ENCODE data around the gene KLHL41. TPM values are rescaled to one million over a fixed set of nuclear protein-coding genes. Genes with fewer than 3 reads are reported as not detected.
A peak's percentile ranks its signal among the peaks of the same experiment; 100 is the strongest.

KLHL41 gene
- total RNA-seq, 4 donors from 2014 or later, result 0.99 to 2.9 (median 1.9) TPM

DNA sequence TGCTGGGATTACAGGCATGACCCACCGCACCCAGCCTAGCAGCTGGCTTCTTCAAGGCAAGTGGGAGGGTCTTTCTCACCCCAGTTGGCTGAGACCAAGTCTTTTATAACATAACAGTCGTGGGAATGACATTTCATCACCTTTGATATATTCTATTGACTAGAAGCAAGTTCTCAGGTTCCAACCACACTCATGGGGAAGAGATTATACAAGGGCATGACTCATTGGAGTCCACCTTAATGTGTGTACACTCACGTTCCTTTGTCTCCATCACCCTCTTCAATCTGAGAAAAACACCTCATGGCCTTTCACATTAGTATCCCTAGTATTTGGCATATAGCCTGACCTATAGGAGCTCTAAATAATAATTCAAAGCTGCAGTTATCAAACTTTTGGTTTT lies 33.0 kb upstream of the KLHL41 start:
- Histone ChIP-seq H3K4me1 (peaks cover 0 to 25% (median 16%) of the 10 kb centered on the region in 4 donors), H3K27ac (replicated peaks in 1 of 4) (no peak overlapping the region), H3K9me3 (no peaks in the 10 kb centered on the region), H3K36me3 (no peaks in the 10 kb centered on the region), H3K4me3 (no peak overlapping the region), H3K27me3 (no peaks in the 10 kb centered on the region)
- no peak for DNase-seq (ENCODE audit: extremely low spot score)
- intact Hi-C loops (cut with DNase I), result no loop called here
- 82% methylated on average over 2 of the region's 3 CpGs for WGBS
- no peak for TF ChIP-seq EP300 (IDR thresholded peaks at IDR 0.05)
- TF ChIP-seq, protein P1, sequence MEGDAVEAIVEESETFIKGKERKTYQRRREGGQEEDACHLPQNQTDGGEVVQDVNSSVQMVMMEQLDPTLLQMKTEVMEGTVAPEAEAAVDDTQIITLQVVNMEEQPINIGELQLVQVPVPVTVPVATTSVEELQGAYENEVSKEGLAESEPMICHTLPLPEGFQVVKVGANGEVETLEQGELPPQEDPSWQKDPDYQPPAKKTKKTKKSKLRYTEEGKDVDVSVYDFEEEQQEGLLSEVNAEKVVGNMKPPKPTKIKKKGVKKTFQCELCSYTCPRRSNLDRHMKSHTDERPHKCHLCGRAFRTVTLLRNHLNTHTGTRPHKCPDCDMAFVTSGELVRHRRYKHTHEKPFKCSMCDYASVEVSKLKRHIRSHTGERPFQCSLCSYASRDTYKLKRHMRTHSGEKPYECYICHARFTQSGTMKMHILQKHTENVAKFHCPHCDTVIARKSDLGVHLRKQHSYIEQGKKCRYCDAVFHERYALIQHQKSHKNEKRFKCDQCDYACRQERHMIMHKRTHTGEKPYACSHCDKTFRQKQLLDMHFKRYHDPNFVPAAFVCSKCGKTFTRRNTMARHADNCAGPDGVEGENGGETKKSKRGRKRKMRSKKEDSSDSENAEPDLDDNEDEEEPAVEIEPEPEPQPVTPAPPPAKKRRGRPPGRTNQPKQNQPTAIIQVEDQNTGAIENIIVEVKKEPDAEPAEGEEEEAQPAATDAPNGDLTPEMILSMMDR (IDR thresholded peaks at IDR 0.05), result no peak
- no peak for TF ChIP-seq POLR2AphosphoS5 (IDR thresholded peaks at IDR 0.05)
- no peak for TF ChIP-seq POLR2A (IDR thresholded peaks at IDR 0.05; ENCODE audit: low read depth)

DNA sequence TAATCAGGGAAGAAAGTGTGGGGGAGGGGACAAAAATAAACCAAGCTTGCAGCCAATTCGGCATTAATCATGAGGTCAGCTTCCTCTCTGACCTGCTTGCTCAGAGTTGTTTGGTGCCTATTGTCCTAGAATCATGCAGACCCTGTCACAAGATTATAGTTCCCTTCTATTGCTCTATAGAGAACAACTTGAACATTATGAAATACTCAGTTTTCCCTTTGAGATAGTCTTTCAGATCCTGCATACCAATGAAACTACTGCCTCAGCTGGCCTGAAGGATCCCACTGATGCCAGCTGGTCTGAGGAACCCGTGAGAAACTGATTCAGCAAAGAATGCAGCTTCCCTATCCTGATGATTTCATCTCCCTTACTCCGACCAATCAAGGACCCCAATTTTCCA lies 31.2 kb upstream of the KLHL41 start:
- peak overlapping the region in 3 of 4 donors; percentile 78 to 85 (median 82) for H3K27ac ChIP-seq (replicated peaks in 1 of 4)
- no peaks in the 10 kb centered on the region for H3K9me3 ChIP-seq
- DNase-seq (ENCODE audit: extremely low spot score), result no peak
- H3K4me3 ChIP-seq, result peak overlapping the region in 2 of 4 donors; percentile 67 to 81
- intact Hi-C loops (cut with DNase I), result no loop called here
- peaks cover 0 to 29% (median 16%) of the 10 kb centered on the region in 4 donors for H3K4me1 ChIP-seq
- peaks cover 0 to 14% (median 9%) of the 10 kb centered on the region in 4 donors for H3K36me3 ChIP-seq
- TF ChIP-seq POLR2AphosphoS5 (IDR thresholded peaks at IDR 0.05) (no peak), EP300 (IDR thresholded peaks at IDR 0.05) (no peak), POLR2A (IDR thresholded peaks at IDR 0.05; ENCODE audit: low read depth) (no peak)
- TF ChIP-seq, protein P1 (IDR thresholded peaks at IDR 0.05), result no peak
- no peaks in the 10 kb centered on the region for H3K27me3 ChIP-seq
- 64% methylated on average over 3 of the region's 3 CpGs for WGBS

DNA sequence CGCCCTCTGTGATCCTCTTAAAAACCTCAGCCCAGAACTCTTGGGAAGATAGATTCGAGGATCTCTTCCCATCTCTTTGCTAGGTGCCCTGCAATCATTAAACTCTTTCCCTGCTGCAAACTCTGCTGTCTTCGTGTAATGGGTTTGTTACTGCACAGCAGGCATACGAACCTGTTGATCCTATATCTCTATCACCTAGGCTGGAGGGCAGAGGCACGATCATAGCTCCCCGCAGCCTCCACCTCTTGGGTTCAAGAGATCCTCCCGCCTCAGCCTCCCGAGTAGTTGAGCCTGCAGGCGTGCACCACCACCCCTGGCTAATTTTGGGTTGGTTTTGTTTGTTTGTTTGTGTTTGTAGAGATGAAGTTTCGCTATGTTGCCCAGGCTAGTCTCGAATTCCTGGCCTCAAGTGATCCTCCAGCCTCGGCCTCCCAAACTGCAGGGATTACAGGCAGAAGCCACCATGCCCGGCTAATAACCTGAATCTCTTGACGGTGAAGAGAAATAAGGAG lies 30.7 kb upstream of the KLHL41 start:
- TF ChIP-seq, protein P1 (IDR thresholded peaks at IDR 0.05), result no peak
- no peak for TF ChIP-seq EP300 (IDR thresholded peaks at IDR 0.05)
- TF ChIP-seq POLR2AphosphoS5 (IDR thresholded peaks at IDR 0.05), result no peak
- TF ChIP-seq POLR2A (IDR thresholded peaks at IDR 0.05; ENCODE audit: low read depth), result no peak
- H3K36me3 ChIP-seq, result peaks cover 0 to 19% (median 13%) of the 10 kb centered on the region in 4 donors
- peaks cover 0 to 29% (median 16%) of the 10 kb centered on the region in 4 donors for H3K4me1 ChIP-seq
- peak overlapping the region; percentile 67 to 81 (median 74) for H3K4me3 ChIP-seq
- intact Hi-C loops (cut with DNase I), result no loop called here
- no peaks in the 10 kb centered on the region for H3K9me3 ChIP-seq
- H3K27me3 ChIP-seq, result no peaks in the 10 kb centered on the region
- peak overlapping the region; percentile 78 to 85 (median 81) for H3K27ac ChIP-seq (replicated peaks in 1 of 4)
- WGBS, result 68% methylated on average over 13 of the region's 14 CpGs
- DNase-seq (ENCODE audit: extremely low spot score), result no peak

GRCh38 chr2:169479257-169480078 lies 30.0 kb upstream of the KLHL41 start, which contains the start of gene BBS5:
Gene BBS5 (plus strand): TSS chr2:169479494. CDS start chr2:169479554, 60 bp downstream.
- peak within 1 kb of the TSS; percentile 67 to 81 (median 74) for H3K4me3 ChIP-seq
- TF ChIP-seq POLR2A (IDR thresholded peaks at IDR 0.05; ENCODE audit: low read depth) (no peak), POLR2AphosphoS5 (IDR thresholded peaks at IDR 0.05) (peak; percentile 68 to 83)
- TF ChIP-seq, protein P1 (IDR thresholded peaks at IDR 0.05), result peak; percentile 40 to 44 (median 41)
- intact Hi-C loops (cut with DNase I), result no loop called here
- WGBS, result under 1% methylated on average over 42 of the region's 71 CpGs
- no peaks in the 10 kb centered on the region for H3K27me3 ChIP-seq
- peak within 1 kb of the TSS; percentile 78 to 85 (median 81) for H3K27ac ChIP-seq (replicated peaks in 1 of 4)
- H3K4me1 ChIP-seq, result peaks cover 0 to 29% (median 16%) of the 10 kb centered on the region in 4 donors
- H3K9me3 ChIP-seq, result no peaks in the 10 kb centered on the region
- DNase-seq (ENCODE audit: extremely low spot score), result no peak
- H3K36me3 ChIP-seq, result peaks cover 0 to 26% (median 18%) of the 10 kb centered on the region in 4 donors
